ENCODE results near the gene MTNR1A. TPM values are rescaled to one million over a fixed set of nuclear protein-coding genes. Genes with fewer than 3 reads are reported as not detected.

MTNR1A gene
- total RNA-seq, 1 donor = not detected

GRCh38 chr4:186501554-186501953 is 53.8 kb downstream of the MTNR1A start:
- Histone ChIP-seq H3K4me3 (ENCODE audit: insufficient read depth, low read length) (no peak overlapping the region), H3K36me3 (ENCODE audit: insufficient read depth, low read length) (no peaks in the 10 kb centered on the region), H4K20me1 (ENCODE audit: insufficient read depth, low read length) (no peaks in the 10 kb centered on the region), H3K4me1 (ENCODE audit: insufficient read depth, low read length) (no peaks in the 10 kb centered on the region), H3K4me2 (ENCODE audit: insufficient read depth, low read length) (no peak overlapping the region), H3K27me3 (ENCODE audit: insufficient read depth, low read length) (no peaks in the 10 kb centered on the region), H3K79me2 (ENCODE audit: insufficient read depth, low read length) (no peaks in the 10 kb centered on the region), H3K27ac (ENCODE audit: low read depth, low read length) (no peak overlapping the region), H2AFZ (ENCODE audit: low read length) (no peak overlapping the region), H3K9me3 (ENCODE audit: low read depth, low read length) (no peaks in the 10 kb centered on the region)
- TF ChIP-seq, protein P1, sequence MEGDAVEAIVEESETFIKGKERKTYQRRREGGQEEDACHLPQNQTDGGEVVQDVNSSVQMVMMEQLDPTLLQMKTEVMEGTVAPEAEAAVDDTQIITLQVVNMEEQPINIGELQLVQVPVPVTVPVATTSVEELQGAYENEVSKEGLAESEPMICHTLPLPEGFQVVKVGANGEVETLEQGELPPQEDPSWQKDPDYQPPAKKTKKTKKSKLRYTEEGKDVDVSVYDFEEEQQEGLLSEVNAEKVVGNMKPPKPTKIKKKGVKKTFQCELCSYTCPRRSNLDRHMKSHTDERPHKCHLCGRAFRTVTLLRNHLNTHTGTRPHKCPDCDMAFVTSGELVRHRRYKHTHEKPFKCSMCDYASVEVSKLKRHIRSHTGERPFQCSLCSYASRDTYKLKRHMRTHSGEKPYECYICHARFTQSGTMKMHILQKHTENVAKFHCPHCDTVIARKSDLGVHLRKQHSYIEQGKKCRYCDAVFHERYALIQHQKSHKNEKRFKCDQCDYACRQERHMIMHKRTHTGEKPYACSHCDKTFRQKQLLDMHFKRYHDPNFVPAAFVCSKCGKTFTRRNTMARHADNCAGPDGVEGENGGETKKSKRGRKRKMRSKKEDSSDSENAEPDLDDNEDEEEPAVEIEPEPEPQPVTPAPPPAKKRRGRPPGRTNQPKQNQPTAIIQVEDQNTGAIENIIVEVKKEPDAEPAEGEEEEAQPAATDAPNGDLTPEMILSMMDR (IDR thresholded peaks at IDR 0.05; ENCODE audit: extremely low read depth, low read depth, low read length) = no peak
- DNase-seq (ENCODE audit: insufficient read length, low spot score, missing footprints) = no peak

DNA sequence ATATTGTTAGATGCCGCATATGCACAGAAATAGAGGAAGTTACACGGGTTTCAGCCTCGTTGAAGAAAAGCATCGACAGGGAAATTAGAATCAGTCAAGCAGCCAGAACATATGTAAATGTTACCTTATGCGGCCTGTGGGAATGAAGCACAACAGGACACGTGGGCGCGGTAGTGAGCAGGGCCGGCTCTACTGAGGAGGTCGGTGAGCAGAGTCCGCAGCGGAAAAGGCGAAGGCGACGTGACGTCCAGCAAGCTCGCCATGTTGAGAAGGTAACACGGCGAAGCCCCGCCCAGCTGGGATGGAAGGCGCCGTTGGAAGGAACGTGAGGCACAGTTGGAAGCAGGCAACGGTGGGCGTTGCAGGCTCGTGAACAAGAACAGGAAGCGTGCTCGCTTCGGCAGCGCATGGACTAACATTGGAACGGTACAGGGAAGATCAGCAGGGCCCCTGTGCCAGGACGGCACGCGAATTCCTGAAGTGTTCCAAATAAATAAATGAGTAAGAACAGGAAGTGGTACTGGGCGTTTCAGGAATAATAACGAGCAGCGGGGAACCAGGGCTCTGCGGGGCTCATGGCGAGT is 54.6 kb downstream of the MTNR1A start:
- Histone ChIP-seq H3K4me3 (ENCODE audit: insufficient read depth, low read length) (no peak overlapping the region), H3K27ac (ENCODE audit: low read depth, low read length) (no peak overlapping the region), H3K79me2 (ENCODE audit: insufficient read depth, low read length) (no peaks in the 10 kb centered on the region), H3K36me3 (ENCODE audit: insufficient read depth, low read length) (no peaks in the 10 kb centered on the region), H3K4me2 (ENCODE audit: insufficient read depth, low read length) (no peak overlapping the region), H3K4me1 (ENCODE audit: insufficient read depth, low read length) (no peaks in the 10 kb centered on the region), H3K9me3 (ENCODE audit: low read depth, low read length) (no peaks in the 10 kb centered on the region), H4K20me1 (ENCODE audit: insufficient read depth, low read length) (no peaks in the 10 kb centered on the region), H3K27me3 (ENCODE audit: insufficient read depth, low read length) (no peaks in the 10 kb centered on the region), H2AFZ (ENCODE audit: low read length) (no peak overlapping the region)
- TF ChIP-seq, protein P1 (IDR thresholded peaks at IDR 0.05; ENCODE audit: extremely low read depth, low read depth, low read length) = no peak
- no peak for DNase-seq (ENCODE audit: insufficient read length, low spot score, missing footprints)

DNA sequence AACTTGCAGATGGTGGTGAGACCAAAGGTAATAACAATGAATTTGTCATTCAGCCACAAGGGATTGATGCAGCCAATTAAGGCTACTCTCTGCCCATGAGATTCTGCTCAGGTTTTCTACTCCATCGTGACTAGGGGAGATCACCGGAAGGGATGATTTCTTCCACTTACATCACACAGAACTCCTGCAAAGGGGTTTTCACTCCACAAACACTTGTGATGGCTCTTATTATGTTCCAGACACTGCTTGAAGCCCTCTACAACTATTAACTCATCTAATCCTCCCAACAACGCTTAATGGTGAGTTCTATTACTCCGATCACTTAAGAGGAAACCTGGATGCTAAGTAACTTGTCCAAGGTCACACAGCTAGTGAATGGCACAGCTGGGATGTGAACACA is 55.9 kb downstream of the MTNR1A start:
- H3K79me2 ChIP-seq (ENCODE audit: insufficient read depth, low read length) = no peaks in the 10 kb centered on the region
- no peaks in the 10 kb centered on the region for H3K27me3 ChIP-seq (ENCODE audit: insufficient read depth, low read length)
- no peak overlapping the region for H3K4me3 ChIP-seq (ENCODE audit: insufficient read depth, low read length)
- DNase-seq (ENCODE audit: insufficient read length, low spot score, missing footprints) = peak; percentile 42
- TF ChIP-seq, protein P1 (IDR thresholded peaks at IDR 0.05; ENCODE audit: extremely low read depth, low read depth, low read length) = no peak
- H2AFZ ChIP-seq (ENCODE audit: low read length) = no peak overlapping the region
- H3K4me2 ChIP-seq (ENCODE audit: insufficient read depth, low read length) = no peak overlapping the region
- no peaks in the 10 kb centered on the region for H3K9me3 ChIP-seq (ENCODE audit: low read depth, low read length)
- H4K20me1 ChIP-seq (ENCODE audit: insufficient read depth, low read length) = no peaks in the 10 kb centered on the region
- H3K27ac ChIP-seq (ENCODE audit: low read depth, low read length) = no peak overlapping the region
- no peaks in the 10 kb centered on the region for H3K4me1 ChIP-seq (ENCODE audit: insufficient read depth, low read length)
- H3K36me3 ChIP-seq (ENCODE audit: insufficient read depth, low read length) = no peaks in the 10 kb centered on the region

DNA sequence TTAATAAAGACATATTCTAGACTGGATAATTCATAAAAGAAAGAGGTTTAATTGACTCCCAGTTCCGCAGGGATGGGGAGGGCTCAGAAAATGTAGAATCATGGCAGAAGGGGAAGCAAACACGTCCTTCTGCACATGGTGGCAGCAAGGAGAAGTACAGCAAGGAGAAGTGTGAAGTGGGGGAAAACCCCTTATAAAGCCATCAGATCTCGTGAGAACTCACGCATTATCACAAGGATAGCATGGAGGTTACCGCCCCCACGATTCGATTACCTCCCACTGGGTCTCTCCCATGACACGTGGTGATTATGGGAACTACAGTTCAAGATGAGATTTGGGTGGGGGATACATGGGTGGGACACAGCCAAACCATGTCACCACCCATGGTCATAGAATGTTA is 58.3 kb downstream of the MTNR1A start:
- no peaks in the 10 kb centered on the region for H4K20me1 ChIP-seq (ENCODE audit: insufficient read depth, low read length)
- DNase-seq (ENCODE audit: insufficient read length, low spot score, missing footprints) = no peak
- no peak overlapping the region for H3K27ac ChIP-seq (ENCODE audit: low read depth, low read length)
- no peaks in the 10 kb centered on the region for H3K79me2 ChIP-seq (ENCODE audit: insufficient read depth, low read length)
- H3K36me3 ChIP-seq (ENCODE audit: insufficient read depth, low read length) = no peaks in the 10 kb centered on the region
- H3K4me2 ChIP-seq (ENCODE audit: insufficient read depth, low read length) = no peak overlapping the region
- H2AFZ ChIP-seq (ENCODE audit: low read length) = no peak overlapping the region
- no peaks in the 10 kb centered on the region for H3K9me3 ChIP-seq (ENCODE audit: low read depth, low read length)
- TF ChIP-seq, protein P1 (IDR thresholded peaks at IDR 0.05; ENCODE audit: extremely low read depth, low read depth, low read length) = no peak
- H3K4me1 ChIP-seq (ENCODE audit: insufficient read depth, low read length) = no peaks in the 10 kb centered on the region
- H3K4me3 ChIP-seq (ENCODE audit: insufficient read depth, low read length) = no peak overlapping the region
- no peaks in the 10 kb centered on the region for H3K27me3 ChIP-seq (ENCODE audit: insufficient read depth, low read length)

Measured in osteoblast (primary cell).